CD14-positive monocyte (primary cell): ENCODE measurements around the gene SSBP4. TPM values are rescaled to one million over a fixed set of nuclear protein-coding genes. Genes with fewer than 3 reads are reported as not detected.

Experiments
- DNase-seq, 3 donors: peaks; one replicate each; pipeline ENCODE4 v3.0.0-alpha.2; 2011 to 2022
- H2AFZ ChIP-seq: 2 replicates; pipeline ENCODE4 v1.6.0; 2012; ENCODE audit warnings: mild to moderate bottlenecking, low read depth, low read length, inconsistent platforms; ENCODE audit not compliant: insufficient read depth, poor library complexity, severe bottlenecking
- H3K27ac ChIP-seq, 2 donors: 1 replicate in 1 of 2; 2 replicates in 1 of 2; pipeline ENCODE4 v1.5.1; 2012 to 2013; ENCODE audit warnings: low read length in 2 of 2, control low read depth in 1 of 2, inconsistent platforms in 1 of 2, low read depth in 1 of 2, mild to moderate bottlenecking in 1 of 2
- H3K27me3 ChIP-seq, 2 donors: one replicate each; pipeline versions ENCODE4 v1.6.0 to v1.6.1; 2011 to 2013; ENCODE audit warnings: low read length in 2 of 2; ENCODE audit not compliant: control insufficient read depth in 2 of 2, insufficient read depth in 2 of 2
- H3K36me3 ChIP-seq, 2 donors: replicated peaks in 1 of 2; 1 replicate in 1 of 2; 2 replicates in 1 of 2; pipeline versions ENCODE4 v1.5.1 to v1.6.1; 2012 to 2013; ENCODE audit warnings: low read length in 2 of 2, control low read depth in 1 of 2, inconsistent platforms in 1 of 2, mild to moderate bottlenecking in 1 of 2; ENCODE audit not compliant: insufficient read depth in 2 of 2, control insufficient read depth in 1 of 2
- H3K4me1 ChIP-seq, 2 donors: 1 replicate in 1 of 2; 2 replicates in 1 of 2; pipeline versions ENCODE4 v1.5.1 to v1.6.1; 2012 to 2013; ENCODE audit warnings: low read length in 2 of 2, control low read depth in 1 of 2, inconsistent platforms in 1 of 2, mild to moderate bottlenecking in 1 of 2, moderate library complexity in 1 of 2; ENCODE audit not compliant: insufficient read depth in 2 of 2, control insufficient read depth in 1 of 2
- H3K4me2 ChIP-seq: replicated peaks from 2 replicates; pipeline ENCODE3; 2012; ENCODE audit warnings: low read length, moderate library complexity, mild to moderate bottlenecking; ENCODE audit not compliant: poor library complexity, severe bottlenecking; ENCODE audit errors: extremely low read depth
- H3K4me3 ChIP-seq, 3 experiments: fragments of 200-600 bp in 1 of 3; sonication (generic) in 1 of 3; replicated peaks in 1 of 3; 1 replicate in 2 of 3; 2 replicates in 1 of 3; pipeline ENCODE4 v1.5.1; 2011 to 2013; ENCODE audit warnings: low read length in 3 of 3, mild to moderate bottlenecking in 3 of 3, control low read depth in 2 of 3, low read depth in 2 of 3, inconsistent platforms in 1 of 3, moderate library complexity in 1 of 3
- H3K79me2 ChIP-seq: 2 replicates; pipeline ENCODE4 v1.6.0; 2012; ENCODE audit warnings: mild to moderate bottlenecking, control low read depth, inconsistent platforms, low read length, moderate library complexity; ENCODE audit not compliant: insufficient read depth
- H3K9ac ChIP-seq: 2 replicates; pipeline ENCODE4 v1.6.0; 2017; ENCODE audit warnings: low read length, mild to moderate bottlenecking; ENCODE audit not compliant: insufficient read depth, poor library complexity, severe bottlenecking
- H3K9me3 ChIP-seq, 2 donors: replicated peaks in 1 of 2; 1 replicate in 1 of 2; 2 replicates in 1 of 2; pipeline versions ENCODE4 v1.5.1 to v1.6.1; 2012 to 2013; ENCODE audit warnings: low read length in 2 of 2, control low read depth in 1 of 2; ENCODE audit not compliant: control insufficient read depth in 1 of 2, insufficient read depth in 1 of 2
- H4K20me1 ChIP-seq: 2 replicates; pipeline ENCODE4 v1.6.0; 2012; ENCODE audit warnings: mild to moderate bottlenecking, low read length, control low read depth, moderate library complexity; ENCODE audit not compliant: insufficient read depth
- H3K27ac Mint-ChIP-seq, 7 donors: one replicate each; pipeline ENCODE4 v1.8.0; 2020; ENCODE audit warnings: mild to moderate bottlenecking in 7 of 7, mixed read lengths in 7 of 7, moderate library complexity in 6 of 7, inconsistent platforms in 2 of 7
- H3K27me3 Mint-ChIP-seq, 3 donors: one replicate each; pipeline ENCODE4 v1.8.0; 2021 to 2022; ENCODE audit warnings: low read depth in 3 of 3, mild to moderate bottlenecking in 3 of 3, mixed read lengths in 3 of 3, moderate library complexity in 3 of 3, inconsistent platforms in 1 of 3
- H3K36me3 Mint-ChIP-seq, 2 donors: one replicate each; pipeline ENCODE4 v1.8.0; 2020; ENCODE audit warnings: mixed read lengths in 2 of 2, inconsistent platforms in 1 of 2, mild to moderate bottlenecking in 1 of 2
- H3K4me1 Mint-ChIP-seq: one replicate; pipeline ENCODE4 v1.8.0; 2020; ENCODE audit warnings: mild to moderate bottlenecking, mixed read lengths
- H3K4me3 Mint-ChIP-seq, 2 donors: one replicate each; pipeline ENCODE4 v1.8.0; 2020; ENCODE audit warnings: mild to moderate bottlenecking in 2 of 2, mixed read lengths in 2 of 2, moderate library complexity in 1 of 2
- H3K9me3 Mint-ChIP-seq, 7 donors: one replicate each; pipeline ENCODE4 v1.8.0; 2020 to 2022; ENCODE audit warnings: mixed read lengths in 7 of 7, mild to moderate bottlenecking in 6 of 7, moderate library complexity in 6 of 7, inconsistent platforms in 2 of 7
- WGBS: methylation state at CpG from one replicate; pipeline ENCODE4 v1.1.5; 2013; ENCODE audit warnings: missing lambda C conversion rate; ENCODE audit not compliant: insufficient coverage; 5-methylcytosine and 5-hydroxymethylcytosine counted together
- intact Hi-C, 2 donors: fragments of 100-400 bp; cut with micrococcal nuclease; formaldehyde crosslinking; loops; one replicate each; pipeline versions ENCODE4 v1.15.0 to v1.15.1; 2023
- polyA plus RNA-seq, 3 donors: library from polyadenylated mRNA; depleted of rRNA in 1 of 3; unstranded in 2 of 3; stranded (reverse) in 1 of 3; fragments of 300-500 nt in 2 of 3; fragments of >200 nt in 1 of 3; fragmentation: Illumina TruSeq in 2 of 3; gene quantifications; 1 replicate in 2 of 3; 2 replicates in 1 of 3; pipeline ENCODE4 v1.2.3, GENCODE V29; 2012 to 2021
- TF ChIP-seq, protein P1 (sequence below): fragments of 200-600 bp; IDR thresholded peaks from one replicate; pipeline ENCODE4 v1.8.0; 2022; ENCODE audit warnings: antibody characterized with exemption, mild to moderate bottlenecking

The SSBP4 gene
- polyA plus RNA-seq, 3 donors, result 38.5 to 74.5 (median 48.3) TPM

DNA sequence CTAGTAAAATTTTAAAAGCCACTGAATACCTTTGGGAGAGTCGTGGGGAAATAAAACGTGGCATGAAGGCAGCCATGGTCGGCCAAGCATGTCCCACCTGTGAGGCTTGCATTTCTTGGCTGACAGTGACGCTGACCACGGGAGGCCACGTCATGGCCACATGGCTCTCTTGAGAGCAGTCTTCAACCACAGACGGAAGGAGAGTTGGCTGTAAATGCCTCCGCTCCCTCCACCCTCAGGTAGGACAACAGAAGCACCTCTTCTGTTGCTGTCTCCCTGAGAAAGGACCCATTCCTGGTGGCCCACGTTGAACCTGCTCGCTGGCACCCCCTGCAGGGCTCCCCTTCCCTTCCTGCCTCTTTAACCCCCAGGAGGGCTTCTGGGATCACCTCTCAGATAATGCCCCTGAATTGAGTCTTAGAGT is 11.1 kb upstream of the SSBP4 start:
- Histone ChIP-seq H3K27me3 (no peaks in the 10 kb centered on the region), H4K20me1 (no peaks in the 10 kb centered on the region), H3K36me3 (no peaks in the 10 kb centered on the region), H3K9ac (no peak overlapping the region), H3K79me2 (peaks cover 10% of the 10 kb centered on the region), H2AFZ (no peak overlapping the region), H3K4me3 (no peak overlapping the region), H3K4me1 (peaks cover 20 to 32% of the 10 kb centered on the region in 2 donors), H3K9me3 (no peaks in the 10 kb centered on the region), H3K4me2 (no peak overlapping the region), H3K27ac (no peak overlapping the region)
- TF ChIP-seq, protein P1, sequence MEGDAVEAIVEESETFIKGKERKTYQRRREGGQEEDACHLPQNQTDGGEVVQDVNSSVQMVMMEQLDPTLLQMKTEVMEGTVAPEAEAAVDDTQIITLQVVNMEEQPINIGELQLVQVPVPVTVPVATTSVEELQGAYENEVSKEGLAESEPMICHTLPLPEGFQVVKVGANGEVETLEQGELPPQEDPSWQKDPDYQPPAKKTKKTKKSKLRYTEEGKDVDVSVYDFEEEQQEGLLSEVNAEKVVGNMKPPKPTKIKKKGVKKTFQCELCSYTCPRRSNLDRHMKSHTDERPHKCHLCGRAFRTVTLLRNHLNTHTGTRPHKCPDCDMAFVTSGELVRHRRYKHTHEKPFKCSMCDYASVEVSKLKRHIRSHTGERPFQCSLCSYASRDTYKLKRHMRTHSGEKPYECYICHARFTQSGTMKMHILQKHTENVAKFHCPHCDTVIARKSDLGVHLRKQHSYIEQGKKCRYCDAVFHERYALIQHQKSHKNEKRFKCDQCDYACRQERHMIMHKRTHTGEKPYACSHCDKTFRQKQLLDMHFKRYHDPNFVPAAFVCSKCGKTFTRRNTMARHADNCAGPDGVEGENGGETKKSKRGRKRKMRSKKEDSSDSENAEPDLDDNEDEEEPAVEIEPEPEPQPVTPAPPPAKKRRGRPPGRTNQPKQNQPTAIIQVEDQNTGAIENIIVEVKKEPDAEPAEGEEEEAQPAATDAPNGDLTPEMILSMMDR, result peak; percentile 75
- DNase-seq, result peak; percentile 35 to 59 (median 58)
- peak overlapping the region in 3 of 7 donors; percentile 35 to 62 (median 45) for H3K27ac Mint-ChIP-seq
- H3K4me3 Mint-ChIP-seq, result no peak overlapping the region
- intact Hi-C loops, result loop anchor here (2.0 to 5.0 kb wide), 3 partner anchors 19 to 201 kb away; no protein-coding TSS in a partner anchor
- no peaks in the 10 kb centered on the region for H3K9me3 Mint-ChIP-seq
- H3K4me1 Mint-ChIP-seq, result peaks cover 31% of the 10 kb centered on the region
- WGBS, result 49% methylated on average over 10 of the region's 10 CpGs
- H3K36me3 Mint-ChIP-seq, result no peaks in the 10 kb centered on the region
- peaks cover 2 to 6% (median 6%) of the 10 kb centered on the region in 3 donors for H3K27me3 Mint-ChIP-seq

DNA sequence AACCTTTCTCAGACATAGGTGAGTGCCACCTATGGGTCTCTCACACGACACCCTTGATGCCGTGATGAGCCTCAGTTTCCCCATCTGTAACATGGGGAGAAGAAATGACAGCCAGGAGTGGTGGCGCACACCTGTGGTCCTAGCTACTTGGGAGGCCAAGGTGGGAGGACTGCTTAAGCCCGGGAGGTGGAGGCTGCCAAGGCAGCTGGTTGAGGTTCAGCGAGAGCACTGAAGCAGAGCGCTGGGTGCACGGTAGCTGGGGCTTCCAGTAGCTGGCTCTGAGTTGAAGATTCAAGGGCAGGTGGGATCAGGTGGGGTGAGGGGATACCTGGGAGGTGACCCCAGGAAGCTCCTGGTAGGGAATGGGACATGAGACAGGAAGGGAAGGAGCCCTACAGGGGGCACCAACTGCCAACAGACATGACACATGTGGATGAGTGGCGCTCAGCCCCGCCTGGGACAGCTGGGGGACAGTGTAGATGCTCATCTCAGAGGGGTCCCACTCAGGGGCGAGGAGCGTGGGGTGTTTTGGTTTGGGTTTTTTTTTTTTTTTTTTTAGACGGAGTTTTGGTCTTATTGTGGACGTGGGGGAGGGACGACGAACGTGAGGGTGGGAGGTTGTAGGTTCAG is 6.5 kb upstream of the SSBP4 start:
- no peaks in the 10 kb centered on the region for H3K36me3 Mint-ChIP-seq
- H3K27me3 Mint-ChIP-seq, result peaks cover 2 to 6% (median 6%) of the 10 kb centered on the region in 3 donors
- no peaks in the 10 kb centered on the region for H3K9me3 ChIP-seq
- H3K27ac Mint-ChIP-seq, result no peak overlapping the region
- TF ChIP-seq, protein P1, result no peak
- H3K9ac ChIP-seq, result no peak overlapping the region
- H4K20me1 ChIP-seq, result no peaks in the 10 kb centered on the region
- H2AFZ ChIP-seq, result no peak overlapping the region
- 90% methylated on average over 14 of the region's 16 CpGs for WGBS
- intact Hi-C loops, result loop anchor here (10.0 kb wide), 2 partner anchors 138 to 208 kb away; partner anchors contain the start of genes IQCN (in 1 of the 2) and RAB3A (in 1 of the 2)
- no peaks in the 10 kb centered on the region for H3K27me3 ChIP-seq
- no peaks in the 10 kb centered on the region for H3K79me2 ChIP-seq
- H3K27ac ChIP-seq, result no peak overlapping the region
- no peak overlapping the region for H3K4me3 ChIP-seq
- H3K4me3 Mint-ChIP-seq, result no peak overlapping the region
- H3K9me3 Mint-ChIP-seq, result peaks cover 0 to 2% (median 0%) of the 10 kb centered on the region in 7 donors
- no peak overlapping the region for H3K4me2 ChIP-seq
- no peaks in the 10 kb centered on the region for H3K36me3 ChIP-seq
- H3K4me1 ChIP-seq, result peaks cover 39 to 50% of the 10 kb centered on the region in 2 donors
- DNase-seq, result no peak
- peaks cover 47% of the 10 kb centered on the region for H3K4me1 Mint-ChIP-seq
